HG03025 (cell line): ENCODE results near the gene GNG13.
"Not testable (repeated sequence)": the region's sequence is repeated elsewhere in the genome, so short reads cannot be mapped to it uniquely, and the experiment has no call there.

Experiments
- ATAC-seq: cut with Tn5 transposase; IDR thresholded peaks from one replicate; pipeline ENCODE4 v1.9.1; 2021; ENCODE audit warnings: mild to moderate bottlenecking, moderate library complexity; ENCODE audit not compliant: unreplicated experiment, low FRiP score

Gene GNG13

DNA sequence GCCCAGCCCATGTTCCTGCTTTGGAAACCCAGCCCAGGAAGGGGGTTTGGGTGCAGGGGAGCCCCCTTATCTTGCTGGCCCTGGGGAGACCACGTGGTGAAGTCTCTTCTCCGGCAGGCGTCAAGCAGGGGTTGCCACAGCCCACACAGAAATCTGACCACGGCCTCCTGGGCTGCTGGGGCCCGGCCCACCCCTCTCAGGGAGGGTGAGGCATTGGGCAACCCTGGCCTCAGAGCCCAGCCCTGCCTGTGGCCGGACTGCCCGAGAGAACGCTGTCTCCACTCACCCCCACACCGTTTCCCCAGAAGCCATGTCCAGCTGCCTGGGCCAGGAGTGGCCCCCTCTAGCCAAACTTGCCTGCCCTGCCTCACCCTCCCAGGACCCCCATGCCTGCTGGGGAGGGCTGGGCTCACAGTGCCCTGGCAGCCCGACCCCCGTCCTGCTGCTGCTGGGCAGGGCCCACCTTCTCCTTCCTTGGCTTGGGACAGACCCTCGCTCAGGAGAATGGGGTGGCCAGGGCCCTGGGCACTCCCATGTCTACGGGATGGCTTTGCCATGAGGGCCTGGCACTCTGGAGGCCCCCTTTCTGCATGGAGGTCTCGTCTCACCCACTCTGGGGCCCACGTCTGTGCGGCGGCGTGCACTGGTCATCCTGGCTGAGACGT, 19.1 kb downstream of the GNG13 start:
- ATAC-seq, result no peak

DNA sequence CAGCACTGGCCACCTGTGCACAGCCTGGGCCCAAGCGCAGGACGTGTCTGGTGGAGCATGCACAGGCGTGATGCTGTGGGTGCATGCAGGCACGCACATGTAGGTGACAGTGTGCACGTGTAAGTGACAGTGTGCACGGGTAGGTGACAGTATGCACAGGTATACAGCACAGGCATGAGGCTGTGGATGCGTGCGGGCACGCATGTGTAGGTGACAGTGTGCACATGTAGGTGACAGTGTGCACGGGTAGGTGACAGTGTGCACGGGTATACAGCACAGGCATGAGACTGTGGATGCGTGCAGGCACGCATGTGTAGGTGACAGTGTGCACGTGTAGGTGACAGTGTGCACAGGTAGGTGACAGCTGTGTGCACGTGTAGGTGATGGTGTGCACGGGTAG, 20.2 kb downstream of the GNG13 start:
- ATAC-seq, result no peak

DNA sequence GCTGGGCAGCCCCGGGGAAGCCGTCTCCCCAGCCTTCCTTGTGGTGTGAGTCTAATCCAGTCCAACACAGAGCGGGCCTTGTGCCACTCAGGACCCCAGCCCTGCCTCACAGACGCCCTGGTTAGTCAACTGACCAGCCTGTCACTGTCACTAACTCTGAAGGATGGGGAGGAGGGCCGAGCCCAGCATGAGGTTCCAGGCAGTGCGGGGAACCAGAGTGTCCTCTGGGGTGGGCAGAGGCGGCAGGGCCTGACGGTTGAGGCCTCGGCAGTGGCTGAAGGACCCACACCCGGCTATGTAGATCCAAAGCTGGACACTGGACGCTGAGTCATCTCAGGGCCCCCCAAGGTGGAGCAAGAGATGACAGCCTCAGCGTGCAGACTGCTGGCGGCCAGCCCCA, 21.0 kb downstream of the GNG13 start:
- ATAC-seq, result no peak

DNA sequence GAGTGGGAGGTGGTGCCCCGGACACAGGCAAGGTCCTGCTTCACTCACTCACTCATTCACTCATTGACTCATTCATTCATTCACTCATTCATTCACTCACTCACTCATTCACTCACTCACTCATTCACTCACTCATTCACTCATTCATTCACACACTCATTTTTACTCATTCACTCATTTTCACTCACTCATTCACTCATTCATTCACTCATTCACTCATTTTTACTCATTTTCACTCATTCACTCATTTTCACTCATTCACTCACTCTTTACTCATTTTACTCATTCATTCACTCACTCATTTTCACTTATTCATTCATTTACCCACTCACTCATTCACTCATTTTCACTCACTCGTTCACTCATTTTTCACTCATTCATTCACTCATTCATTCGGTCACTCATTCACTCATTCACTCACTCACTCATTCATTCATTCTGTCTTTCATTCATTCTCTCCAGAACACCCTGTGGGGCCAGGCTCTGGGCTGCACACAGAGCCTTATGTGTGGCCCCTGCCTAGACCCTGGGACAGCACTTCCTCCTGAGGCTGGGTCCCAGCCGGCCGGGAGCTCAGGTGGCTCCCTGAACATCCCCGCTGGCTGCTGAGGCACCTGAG, 21.5 kb downstream of the GNG13 start:
- no peak for ATAC-seq

DNA sequence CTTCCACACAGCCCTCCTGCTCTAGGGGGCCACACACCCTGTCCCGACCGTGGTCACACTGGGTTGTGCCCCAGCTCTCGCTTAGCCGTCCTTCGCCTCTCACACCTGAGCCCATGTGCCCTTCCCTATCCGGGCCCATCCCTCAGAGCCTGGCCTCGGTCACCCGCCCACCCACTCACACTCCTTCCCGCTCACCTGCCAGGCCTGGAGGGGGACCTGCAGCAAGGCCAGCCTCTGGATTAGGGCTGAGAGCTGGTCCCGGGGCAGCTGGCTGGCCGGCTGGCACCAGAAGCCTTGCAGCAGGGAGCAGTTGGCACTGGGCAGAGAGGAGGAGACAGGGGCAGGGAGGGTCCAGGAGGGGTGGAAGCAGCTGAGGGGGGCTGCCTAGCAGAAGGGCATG, 22.1 kb downstream of the GNG13 start:
- ATAC-seq, result no peak

DNA sequence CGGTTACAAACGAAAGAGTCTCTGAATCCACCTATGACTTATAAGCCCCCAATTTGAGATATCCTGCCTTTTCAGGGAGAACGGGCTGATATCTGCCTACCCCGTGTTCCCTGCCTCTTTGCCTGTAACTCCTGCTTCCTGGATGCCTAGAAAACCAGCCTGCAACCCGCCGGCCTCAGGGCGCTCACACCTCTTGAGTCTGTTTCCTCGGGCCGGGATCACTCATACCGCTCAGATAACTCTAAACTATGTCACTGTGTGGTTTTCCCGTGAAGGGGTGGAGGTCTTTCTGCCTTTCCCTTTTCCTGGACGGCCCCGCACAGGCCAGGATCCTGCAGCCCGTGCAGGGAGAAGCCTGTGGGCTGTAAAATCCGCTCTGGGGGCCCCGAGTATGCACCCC, 22.7 kb downstream of the GNG13 start:
- no peak for ATAC-seq

DNA sequence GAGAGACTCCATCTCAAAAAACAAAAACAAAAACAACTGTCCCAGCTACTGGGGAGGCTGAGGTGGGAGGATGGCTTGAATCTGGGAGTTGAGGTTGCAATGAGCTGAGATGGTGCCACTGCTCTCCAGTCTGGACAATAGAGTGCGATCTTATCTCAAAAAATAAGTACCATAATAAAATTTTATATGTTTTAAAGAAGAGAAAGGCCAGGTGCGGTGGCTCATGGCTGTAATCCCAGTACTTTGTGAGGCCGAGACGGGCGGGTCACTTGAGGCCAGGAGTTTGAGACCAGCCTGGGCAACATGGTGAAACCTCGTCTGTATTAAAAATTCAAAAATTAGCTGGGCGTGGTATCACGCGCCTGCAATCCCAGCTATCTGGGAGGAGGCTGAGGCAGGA, 23.7 kb downstream of the GNG13 start:
- no peak for ATAC-seq

DNA sequence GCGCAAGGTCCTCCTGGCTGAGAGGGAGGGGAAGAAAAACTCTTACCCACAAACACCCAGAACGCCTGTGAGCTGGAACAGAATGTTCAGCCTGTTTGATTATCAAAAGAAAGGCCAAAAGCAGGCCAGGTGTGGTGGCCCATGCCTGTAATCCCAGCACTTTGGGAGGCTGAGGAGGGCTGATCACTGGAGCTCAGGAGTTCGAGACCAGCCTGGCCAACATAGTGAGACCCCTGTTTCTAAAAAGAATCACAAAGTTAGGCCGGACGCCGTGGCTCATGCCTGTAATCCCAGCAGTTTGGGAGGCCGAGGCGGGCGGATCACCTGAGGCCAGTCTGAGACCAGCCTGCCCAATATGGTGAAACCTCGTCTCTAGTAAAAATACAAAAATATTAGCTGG, 24.2 kb downstream of the GNG13 start:
- not testable (repeated sequence) for ATAC-seq

DNA sequence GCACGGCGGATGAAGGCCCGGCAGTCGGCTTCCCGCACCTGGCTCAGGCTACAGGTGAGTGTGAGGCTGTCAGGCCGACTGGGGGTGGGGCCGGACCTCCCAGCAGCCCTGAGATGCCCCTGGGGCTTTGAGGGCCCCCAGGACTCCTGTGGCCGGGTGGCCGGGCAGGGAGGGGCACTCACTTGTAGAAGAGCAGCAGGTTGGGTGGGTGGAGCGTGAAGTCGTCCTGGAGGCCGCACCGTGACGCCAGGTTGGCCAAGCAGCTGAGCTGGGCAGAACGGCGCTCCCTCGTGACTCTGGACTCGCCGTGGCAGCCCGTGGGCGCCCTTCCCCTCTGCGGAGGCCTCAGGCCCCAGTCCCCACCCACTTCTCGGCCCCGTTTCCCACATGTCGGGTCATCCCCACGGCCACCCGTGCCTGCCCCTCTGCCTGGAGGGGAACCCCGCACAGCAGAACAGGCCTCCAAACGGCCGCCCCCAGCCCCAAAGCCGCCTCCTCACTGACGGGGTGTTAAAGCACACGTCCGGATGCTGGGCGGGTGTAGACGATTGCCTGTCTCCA, 25.2 kb downstream of the GNG13 start:
- no peak for ATAC-seq

DNA sequence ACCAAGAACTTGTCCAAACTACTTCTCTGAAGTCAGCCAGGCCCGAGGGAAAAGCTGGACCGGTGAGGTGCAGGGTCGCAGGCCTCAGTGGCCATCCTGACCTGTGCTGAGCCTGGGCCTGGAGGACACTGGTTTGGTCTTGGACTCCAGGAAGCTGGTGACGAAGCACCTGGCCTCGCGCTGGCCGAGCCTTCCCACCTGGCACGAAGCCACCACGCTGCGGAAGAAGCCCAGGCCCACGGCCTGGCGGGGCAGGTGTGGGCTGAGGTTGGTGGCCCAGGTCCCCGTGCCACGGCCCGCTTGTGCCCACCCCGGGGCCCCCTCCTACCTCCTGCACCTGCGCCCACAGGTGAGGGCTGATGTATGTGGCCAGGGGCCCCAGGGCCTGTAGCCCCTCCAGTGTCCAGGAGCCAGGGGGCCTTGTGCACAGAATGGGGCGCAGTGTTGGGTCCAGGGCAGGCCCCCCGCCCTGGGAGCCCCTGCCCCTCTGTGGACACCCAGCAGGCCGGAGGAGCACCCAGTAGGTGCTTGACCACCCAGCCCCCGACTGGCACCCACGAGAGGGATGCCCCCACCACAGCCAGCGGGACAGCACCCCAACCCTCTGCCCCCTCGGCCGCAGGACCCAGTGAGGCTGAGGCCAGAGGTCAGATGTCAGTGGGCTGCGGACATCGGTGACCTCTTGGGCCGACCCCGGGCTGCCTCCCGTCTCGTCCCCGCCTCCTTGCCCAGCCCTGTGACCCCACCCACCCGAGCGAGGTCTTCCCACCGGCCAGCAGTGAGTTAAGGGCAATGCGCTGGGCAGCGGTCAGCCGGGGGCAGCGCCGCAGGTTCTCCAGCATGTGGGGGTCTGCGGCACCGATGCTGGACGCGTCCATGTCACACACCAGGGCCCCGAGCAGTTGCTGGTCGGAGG, 26.2 kb downstream of the GNG13 start:
- ATAC-seq, result no peak

DNA sequence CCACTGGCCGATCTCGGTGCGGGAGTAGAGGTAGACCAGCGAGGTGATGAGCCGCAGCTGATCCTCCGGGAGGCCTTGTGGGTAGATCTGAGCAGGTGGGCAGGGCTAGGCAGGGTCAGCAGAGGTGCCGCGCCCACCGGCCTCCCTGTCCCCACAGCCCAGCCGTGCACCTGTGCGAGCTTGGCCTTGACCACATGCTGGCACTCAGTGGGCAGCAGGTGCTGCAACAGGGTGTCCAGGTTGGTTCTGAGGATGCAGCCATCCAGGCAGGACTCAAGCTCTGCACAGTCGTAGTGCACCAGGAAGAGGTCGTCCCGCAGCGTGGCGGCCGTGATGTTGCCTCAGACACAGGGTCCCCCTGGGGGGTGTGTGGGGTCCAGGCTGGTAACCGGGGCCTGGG, 27.6 kb downstream of the GNG13 start:
- no peak for ATAC-seq

DNA sequence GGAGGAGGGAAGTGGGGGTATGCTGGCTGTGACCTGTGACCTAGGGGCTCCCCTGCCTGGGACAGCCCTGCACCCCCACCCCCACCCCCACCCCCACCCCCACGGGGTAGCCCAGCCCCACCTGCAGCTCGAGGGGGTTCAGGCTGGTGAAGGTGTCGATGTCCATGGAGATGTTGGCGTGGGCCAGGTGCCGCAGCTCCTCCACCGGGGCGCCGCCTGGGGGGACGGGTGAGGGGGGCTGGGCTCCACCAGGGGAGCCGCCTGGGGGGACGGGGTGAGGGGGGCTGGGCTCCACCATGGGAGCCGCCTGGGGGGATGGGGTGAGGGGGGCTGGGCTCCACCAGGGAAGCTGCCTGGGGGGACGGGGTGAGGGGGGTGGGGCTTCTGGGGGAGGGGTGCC, 30.1 kb downstream of the GNG13 start:
- no peak for ATAC-seq

DNA sequence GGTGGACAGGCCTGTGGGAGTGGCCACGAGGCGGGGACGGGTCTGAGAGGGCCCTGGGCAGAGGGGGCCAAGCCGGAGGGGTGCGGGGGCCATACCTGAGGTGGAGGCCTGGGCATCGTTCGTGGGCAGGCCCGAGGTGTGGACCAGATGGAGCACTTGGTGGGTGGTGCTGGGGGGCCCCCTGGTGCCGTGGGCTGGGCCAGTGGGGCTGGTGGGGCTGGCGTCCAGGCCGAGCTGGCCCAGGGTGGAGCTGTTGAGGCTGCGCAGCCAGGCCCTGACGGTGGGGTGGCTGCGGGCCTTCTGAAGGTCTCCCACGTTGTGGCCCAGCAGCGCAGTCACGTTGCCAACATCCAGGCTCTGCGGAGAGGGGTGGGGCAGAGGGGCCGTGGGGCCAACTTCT, 30.6 kb downstream of the GNG13 start:
- no peak for ATAC-seq

DNA sequence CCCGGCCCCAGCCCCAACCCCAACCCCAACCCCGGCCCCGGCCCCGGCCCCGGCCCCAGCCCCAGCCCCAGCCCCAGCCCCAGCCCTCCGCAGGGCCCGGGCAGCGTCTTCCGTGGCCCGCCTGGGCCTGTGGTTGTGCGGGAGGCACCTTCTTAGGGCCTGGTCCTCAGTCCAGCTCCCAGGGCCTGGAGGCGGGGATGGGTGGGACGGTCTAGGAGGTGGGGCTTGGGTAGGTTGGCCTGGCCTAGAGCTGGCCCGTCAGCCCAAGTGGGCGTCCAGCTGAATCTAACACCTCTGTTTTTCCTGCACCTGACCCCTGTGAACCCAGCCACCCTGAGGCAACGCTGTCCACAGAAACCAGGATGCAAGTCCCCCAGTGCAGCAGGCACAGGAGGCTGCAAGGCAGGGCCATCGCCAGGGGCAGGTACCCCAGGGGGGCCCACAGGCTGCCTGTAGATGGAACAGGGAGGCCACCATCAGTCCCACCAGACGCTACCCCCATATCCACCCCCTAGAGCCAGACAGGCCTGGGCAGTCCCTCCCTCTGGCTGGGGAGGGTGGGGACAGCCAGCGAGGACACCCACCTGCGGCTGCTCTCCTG, 31.2 kb downstream of the GNG13 start:
- no peak for ATAC-seq

DNA sequence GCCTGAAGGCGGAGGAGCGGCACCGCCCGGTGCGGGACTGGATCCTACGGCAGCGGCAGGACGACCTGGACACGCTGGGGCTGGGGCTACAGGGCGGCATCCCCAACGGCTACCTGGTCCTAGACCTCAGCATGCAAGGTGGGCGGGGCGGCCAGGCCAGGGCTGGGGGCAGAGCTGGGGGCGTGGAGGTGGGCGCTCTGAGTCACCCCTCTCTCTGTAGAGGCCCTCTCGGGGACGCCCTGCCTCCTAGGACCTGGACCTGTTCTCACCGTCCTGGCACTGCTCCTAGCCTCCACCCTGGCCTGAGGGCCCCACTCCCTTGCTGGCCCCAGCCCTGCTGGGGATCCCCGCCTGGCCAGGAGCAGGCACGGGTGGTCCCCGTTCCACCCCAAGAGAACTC, 32.1 kb downstream of the GNG13 start:
- no peak for ATAC-seq

DNA sequence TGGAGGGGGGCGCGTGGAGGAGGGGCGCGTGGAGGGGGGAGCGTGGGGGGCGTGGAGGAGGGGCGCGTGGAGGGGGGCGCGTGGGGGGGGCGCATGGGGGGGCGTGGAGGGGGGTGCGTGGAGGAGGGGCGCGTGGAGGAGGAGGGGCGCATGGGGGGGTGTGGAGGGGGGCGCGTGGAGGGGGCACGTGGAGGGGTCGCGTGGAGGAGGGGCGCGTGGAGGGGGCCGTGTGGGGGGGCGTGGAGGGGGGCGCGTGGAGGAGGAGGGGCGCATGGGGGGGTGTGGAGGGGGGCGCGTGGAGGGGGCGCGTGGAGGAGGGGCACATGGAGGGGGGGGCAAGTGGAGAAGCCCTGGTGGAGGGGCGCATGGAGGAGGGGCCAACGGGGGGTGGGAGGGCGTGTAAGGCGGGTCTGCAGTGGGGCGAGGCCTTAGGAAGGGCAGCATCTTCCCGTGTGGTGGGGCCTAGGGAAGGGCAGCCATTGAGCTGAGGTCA, 32.7 kb downstream of the GNG13 start:
- ATAC-seq, result no peak

DNA sequence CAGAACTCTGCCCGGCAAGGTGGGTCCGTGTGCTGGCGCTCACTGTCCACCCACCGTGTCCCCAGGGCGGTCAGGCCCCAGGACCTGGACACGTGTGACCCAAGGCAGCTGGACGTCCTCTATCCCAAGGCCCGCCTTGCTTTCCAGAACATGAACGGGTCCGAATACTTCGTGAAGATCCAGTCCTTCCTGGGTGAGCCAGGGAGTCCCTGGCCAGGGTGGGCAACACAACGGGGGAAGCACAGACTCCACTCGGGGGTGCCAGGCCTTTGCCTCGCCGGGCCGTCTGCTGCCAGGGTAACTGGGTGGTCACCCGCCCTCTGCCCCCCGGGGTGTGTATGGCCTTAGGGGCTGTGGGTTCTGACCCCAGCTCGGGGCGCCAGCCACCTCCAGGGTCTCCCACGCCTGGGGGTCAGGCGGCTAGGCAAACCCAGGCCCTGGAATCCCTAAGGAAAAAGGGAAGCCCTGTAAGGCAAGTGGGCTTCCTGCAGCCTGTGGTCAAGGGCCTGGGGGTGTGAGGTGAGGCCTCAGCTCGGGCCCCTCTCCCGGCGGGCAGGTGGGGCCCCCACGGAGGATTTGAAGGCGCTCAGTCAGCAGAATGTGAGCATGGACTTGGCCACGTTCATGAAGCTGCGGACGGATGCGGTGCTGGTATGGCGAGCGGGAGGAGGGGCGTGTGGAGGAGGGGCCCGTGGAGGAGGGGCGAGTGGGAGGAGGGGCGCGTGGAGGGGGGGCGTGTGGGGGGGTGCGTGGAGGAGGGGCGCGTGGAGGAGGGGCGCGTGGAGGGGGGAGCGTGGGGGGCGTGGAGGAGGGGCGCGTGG, 33.5 kb downstream of the GNG13 start:
- ATAC-seq, result no peak

DNA sequence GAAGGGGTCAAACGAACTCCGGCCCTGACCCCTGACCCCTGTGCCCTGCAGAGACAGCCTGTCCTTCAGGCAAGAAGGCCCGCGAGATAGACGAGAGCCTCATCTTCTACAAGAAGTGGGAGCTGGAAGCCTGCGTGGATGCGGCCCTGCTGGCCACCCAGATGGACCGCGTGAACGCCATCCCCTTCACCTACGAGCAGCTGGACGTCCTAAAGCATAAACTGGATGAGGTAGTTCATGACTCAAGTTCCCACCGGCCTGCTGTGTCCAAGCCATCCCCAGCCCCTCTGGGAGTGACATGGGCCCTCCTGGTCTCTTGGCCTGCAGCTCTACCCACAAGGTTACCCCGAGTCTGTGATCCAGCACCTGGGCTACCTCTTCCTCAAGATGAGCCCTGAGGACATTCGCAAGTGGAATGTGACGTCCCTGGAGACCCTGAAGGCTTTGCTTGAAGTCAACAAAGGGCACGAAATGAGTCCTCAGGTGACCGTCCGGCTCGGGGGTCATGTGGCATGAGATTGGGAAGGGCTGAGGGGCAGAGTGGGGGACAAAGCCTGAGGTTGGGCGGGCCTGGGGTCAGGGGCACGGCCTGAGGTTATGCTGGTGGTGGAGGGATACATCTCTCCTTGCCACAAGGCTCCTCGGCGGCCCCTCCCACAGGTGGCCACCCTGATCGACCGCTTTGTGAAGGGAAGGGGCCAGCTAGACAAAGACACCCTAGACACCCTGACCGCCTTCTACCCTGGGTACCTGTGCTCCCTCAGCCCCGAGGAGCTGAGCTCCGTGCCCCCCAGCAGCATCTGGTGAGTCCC, 34.3 kb downstream of the GNG13 start:
- no peak for ATAC-seq

DNA sequence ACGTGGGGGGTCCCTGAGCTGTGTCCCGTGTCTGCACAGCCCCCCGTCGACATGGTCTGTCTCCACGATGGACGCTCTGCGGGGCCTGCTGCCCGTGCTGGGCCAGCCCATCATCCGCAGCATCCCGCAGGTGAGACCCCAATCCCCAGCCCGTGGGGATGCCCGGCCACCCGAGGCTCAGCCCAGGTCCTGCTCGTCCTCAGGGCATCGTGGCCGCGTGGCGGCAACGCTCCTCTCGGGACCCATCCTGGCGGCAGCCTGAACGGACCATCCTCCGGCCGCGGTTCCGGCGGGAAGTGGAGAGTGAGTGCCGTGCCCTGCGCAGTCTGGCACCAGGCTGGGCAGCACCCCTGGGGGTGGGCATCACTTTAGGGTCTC, 35.1 kb downstream of the GNG13 start:
- ATAC-seq, result no peak
